ENCODE data around the gene TRMT112. TPM values are rescaled to one million over a fixed set of nuclear protein-coding genes. Genes with fewer than 3 reads are reported as not detected.

Gene TRMT112
- polyA plus RNA-seq, 2 of the 4 experiments (the other 2 are of a cell fraction), result 363 to 440 TPM

GRCh38 chr11:64305075-64305690, 12.2 kb downstream of the TRMT112 start, which contains the start of gene ESRRA:
TSS of gene ESRRA (plus strand) at chr11:64305524. CDS start at chr11:64307180, 1,656 bp downstream.
- peak; percentile 20; the same call in 1 of the 2 replicates for TF ChIP-seq POLR2A (IDR thresholded peaks at IDR 0.05; ENCODE audit: low read length)
- TF ChIP-seq MAZ (IDR thresholded peaks at IDR 0.05; ENCODE audit: borderline replicate concordance, low read depth, low read length), result 0 out of 2 replicates have a peak, but pooled peaks have one; percentile 63
- TF ChIP-seq, protein P1, sequence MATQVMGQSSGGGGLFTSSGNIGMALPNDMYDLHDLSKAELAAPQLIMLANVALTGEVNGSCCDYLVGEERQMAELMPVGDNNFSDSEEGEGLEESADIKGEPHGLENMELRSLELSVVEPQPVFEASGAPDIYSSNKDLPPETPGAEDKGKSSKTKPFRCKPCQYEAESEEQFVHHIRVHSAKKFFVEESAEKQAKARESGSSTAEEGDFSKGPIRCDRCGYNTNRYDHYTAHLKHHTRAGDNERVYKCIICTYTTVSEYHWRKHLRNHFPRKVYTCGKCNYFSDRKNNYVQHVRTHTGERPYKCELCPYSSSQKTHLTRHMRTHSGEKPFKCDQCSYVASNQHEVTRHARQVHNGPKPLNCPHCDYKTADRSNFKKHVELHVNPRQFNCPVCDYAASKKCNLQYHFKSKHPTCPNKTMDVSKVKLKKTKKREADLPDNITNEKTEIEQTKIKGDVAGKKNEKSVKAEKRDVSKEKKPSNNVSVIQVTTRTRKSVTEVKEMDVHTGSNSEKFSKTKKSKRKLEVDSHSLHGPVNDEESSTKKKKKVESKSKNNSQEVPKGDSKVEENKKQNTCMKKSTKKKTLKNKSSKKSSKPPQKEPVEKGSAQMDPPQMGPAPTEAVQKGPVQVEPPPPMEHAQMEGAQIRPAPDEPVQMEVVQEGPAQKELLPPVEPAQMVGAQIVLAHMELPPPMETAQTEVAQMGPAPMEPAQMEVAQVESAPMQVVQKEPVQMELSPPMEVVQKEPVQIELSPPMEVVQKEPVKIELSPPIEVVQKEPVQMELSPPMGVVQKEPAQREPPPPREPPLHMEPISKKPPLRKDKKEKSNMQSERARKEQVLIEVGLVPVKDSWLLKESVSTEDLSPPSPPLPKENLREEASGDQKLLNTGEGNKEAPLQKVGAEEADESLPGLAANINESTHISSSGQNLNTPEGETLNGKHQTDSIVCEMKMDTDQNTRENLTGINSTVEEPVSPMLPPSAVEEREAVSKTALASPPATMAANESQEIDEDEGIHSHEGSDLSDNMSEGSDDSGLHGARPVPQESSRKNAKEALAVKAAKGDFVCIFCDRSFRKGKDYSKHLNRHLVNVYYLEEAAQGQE (IDR thresholded peaks at IDR 0.05), result no peak
- TF ChIP-seq KDM1A (IDR thresholded peaks at IDR 0.05; ENCODE audit: low read depth), result no peak
- no peak for TF ChIP-seq EP300 (IDR thresholded peaks at IDR 0.05)
- no peak for TF ChIP-seq RARB (CRISPR knock-in tag; IDR thresholded peaks at IDR 0.05)
- no peak for TF ChIP-seq EHMT2 (IDR thresholded peaks at IDR 0.05; ENCODE audit: low read depth)
- no peak for TF ChIP-seq CHD2 (IDR thresholded peaks at IDR 0.05; ENCODE audit: low read length, partially characterized antibody)
- peak in 1 of 2 experiments; percentile 10; a peak in 1 of 5 replicates for TF ChIP-seq JUN (IDR thresholded peaks at IDR 0.05)
- TF ChIP-seq, protein P2, sequence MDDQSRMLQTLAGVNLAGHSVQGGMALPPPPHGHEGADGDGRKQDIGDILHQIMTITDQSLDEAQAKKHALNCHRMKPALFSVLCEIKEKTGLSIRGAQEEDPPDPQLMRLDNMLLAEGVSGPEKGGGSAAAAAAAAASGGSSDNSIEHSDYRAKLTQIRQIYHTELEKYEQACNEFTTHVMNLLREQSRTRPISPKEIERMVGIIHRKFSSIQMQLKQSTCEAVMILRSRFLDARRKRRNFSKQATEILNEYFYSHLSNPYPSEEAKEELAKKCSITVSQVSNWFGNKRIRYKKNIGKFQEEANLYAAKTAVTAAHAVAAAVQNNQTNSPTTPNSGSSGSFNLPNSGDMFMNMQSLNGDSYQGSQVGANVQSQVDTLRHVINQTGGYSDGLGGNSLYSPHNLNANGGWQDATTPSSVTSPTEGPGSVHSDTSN (IDR thresholded peaks at IDR 0.05), result peak; percentile 67
- no peak for TF ChIP-seq BCL3 (IDR thresholded peaks at IDR 0.05)
- TF ChIP-seq CBX2 (IDR thresholded peaks at IDR 0.05; ENCODE audit: borderline replicate concordance, low read depth), result no peak
- no peak for TF ChIP-seq KDM5A (IDR thresholded peaks at IDR 0.05)
- no peak for TF ChIP-seq HES2 (IDR thresholded peaks at IDR 0.05)
- peak in 1 of 2 experiments; percentile 77; a peak in 2 of 4 replicates for TF ChIP-seq CEBPB (IDR thresholded peaks at IDR 0.05)
- no peak for TF ChIP-seq RFX5 (IDR thresholded peaks at IDR 0.05)
- TF ChIP-seq MYC (IDR thresholded peaks at IDR 0.05; ENCODE audit: borderline replicate concordance, low read length), result peak; percentile 46
- peak within 1 kb of the TSS; percentile 73 for H3K4me3 ChIP-seq
- H3K27ac ChIP-seq, result peak within 1 kb of the TSS; percentile 85 to 94
- peak within 1 kb of the TSS; percentile 99 for H3K4me2 ChIP-seq
- POLR2A ChIA-PET, result interaction anchor here (0.7 to 2.8 kb wide), 13 partner anchors 13 to 120 kb away, joined by 3 to 34 read pairs (median 4); partner anchors contain the start of genes BAD, GPR137, NUDT22 and PPP1R14B
- CTCF ChIA-PET, result interaction anchor here (0.7 to 20.7 kb wide), 20 partner anchors 10 to 468 kb away, joined by 3 to 996 read pairs (median 8); partner anchors contain the start of genes BAD, CCDC88B, DNAJC4 and FERMT3
- FAIRE-seq (no peak), DNase-seq (ENCODE audit: low read depth in 1 of 2, low spot score in 1 of 2) (peak; percentile 94 to 99), ATAC-seq (peak; percentile 68 to 74)
- WGBS (ENCODE audit: missing lambda C conversion rate), result under 1% methylated on average over 14 of the region's 81 CpGs
- H3K4me1 ChIP-seq, result peaks cover 20% of the 10 kb centered on the region
- no peaks in the 10 kb centered on the region for H3K9me3 ChIP-seq

DNA sequence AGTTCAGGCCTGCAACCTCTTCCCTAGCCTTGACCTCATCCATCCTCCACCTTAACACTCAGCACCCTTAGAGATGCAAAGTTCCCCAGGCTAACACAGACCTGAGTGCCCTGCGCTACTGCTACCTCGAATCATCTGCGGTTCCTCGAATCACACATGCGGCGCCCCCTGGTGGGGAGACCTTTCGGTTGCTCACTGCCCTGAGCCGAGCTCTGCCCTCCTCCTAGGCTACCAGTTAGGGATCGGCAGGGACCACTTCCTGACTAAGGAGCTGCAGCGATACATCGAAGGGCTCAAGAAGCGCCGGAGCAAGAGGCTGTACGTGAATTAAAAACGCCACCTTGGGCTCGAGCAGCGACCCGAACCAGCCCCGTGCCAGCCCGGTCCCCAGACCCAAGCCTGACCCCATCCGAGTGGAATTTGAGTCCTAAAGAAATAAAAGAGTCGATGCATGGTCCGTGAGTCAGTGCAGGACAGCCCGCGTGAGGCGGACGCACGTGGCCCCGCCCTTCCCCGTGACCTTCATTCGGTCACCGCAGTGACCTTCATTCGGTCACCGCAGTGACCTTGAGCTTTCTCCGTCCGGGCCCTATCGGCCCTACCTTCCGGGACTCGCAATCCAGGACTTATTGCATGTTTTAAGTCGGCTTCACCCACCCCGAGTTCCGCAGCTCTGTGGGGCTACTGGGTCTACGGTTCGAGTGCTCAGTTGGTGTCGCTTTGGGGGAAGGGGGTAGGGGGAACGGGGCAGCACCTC, 12.9 kb downstream of the TRMT112 start:
- POLR2A ChIA-PET, result interaction anchor here (0.6 to 2.8 kb wide), 17 partner anchors 13 to 119 kb away, joined by 3 to 34 read pairs (median 4); partner anchors contain the start of genes BAD, GPR137, NUDT22 and PPP1R14B
- CTCF ChIA-PET, result interaction anchor here (0.7 to 20.7 kb wide), 24 partner anchors 9 to 477 kb away, joined by 3 to 996 read pairs (median 6); partner anchors contain the start of genes BAD, CCDC88B, DNAJC4 and FERMT3
- Histone ChIP-seq H3K4me2 (peak overlapping the region; percentile 73), H3K4me1 (peaks cover 20% of the 10 kb centered on the region), H3K27ac (peak overlapping the region; percentile 79 to 92), H3K9me3 (no peaks in the 10 kb centered on the region), H3K4me3 (peak overlapping the region; percentile 53)
- ATAC-seq, result peak; percentile 59 to 80
- peak; percentile 94 to 96 for DNase-seq (ENCODE audit: low read depth in 1 of 2, low spot score in 1 of 2)
- FAIRE-seq, result no peak
- under 1% methylated on average over 42 of the region's 46 CpGs for WGBS (ENCODE audit: missing lambda C conversion rate)
- TF ChIP-seq CTCF (IDR thresholded peaks at IDR 0.05) (peak; percentile 88), KDM1A (IDR thresholded peaks at IDR 0.05; ENCODE audit: low read depth) (no peak), HMGXB4 (CRISPR knock-in tag; IDR thresholded peaks at IDR 0.05; ENCODE audit: borderline replicate concordance) (no peak), EHMT2 (IDR thresholded peaks at IDR 0.05; ENCODE audit: low read depth) (no peak), PHF8 (IDR thresholded peaks at IDR 0.05; ENCODE audit: borderline replicate concordance, low read depth) (peak; percentile 33; the same call in 1 of the 2 replicates), ZSCAN20 (CRISPR knock-in tag; IDR thresholded peaks at IDR 0.05) (no peak)
- TF ChIP-seq, protein P3, sequence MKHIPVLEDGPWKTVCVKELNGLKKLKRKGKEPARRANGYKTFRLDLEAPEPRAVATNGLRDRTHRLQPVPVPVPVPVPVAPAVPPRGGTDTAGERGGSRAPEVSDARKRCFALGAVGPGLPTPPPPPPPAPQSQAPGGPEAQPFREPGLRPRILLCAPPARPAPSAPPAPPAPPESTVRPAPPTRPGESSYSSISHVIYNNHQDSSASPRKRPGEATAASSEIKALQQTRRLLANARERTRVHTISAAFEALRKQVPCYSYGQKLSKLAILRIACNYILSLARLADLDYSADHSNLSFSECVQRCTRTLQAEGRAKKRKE (CRISPR knock-in tag; IDR thresholded peaks at IDR 0.05; ENCODE audit: low read depth), result no peak

All from A549 (cell line).